ENCODE measurements around the gene TTBK1.

GRCh38 chr6:43263314-43264178, 20.3 kb downstream of the TTBK1 start:
- peak; percentile 77 to 81 for TF ChIP-seq CTCF (conservative IDR thresholded peaks at IDR 0.05 in 1 of 2, IDR thresholded peaks at IDR 0.05 in 1 of 2; ENCODE audit: low read depth in 1 of 2, low read length in 2 of 2)
- no peak for TF ChIP-seq EZH2 (IDR thresholded peaks at IDR 0.05; ENCODE audit: low read length, missing control alignments)

All from fibroblast of lung (primary cell).